HEK293T (cell line): Measurements from ENCODE around the gene CDK13.

Experiments
- BHLHE40 ChIP-seq: fragments of 450-650 bp; IDR thresholded peaks from 2 replicates; pipeline ENCODE4 v1.6.1; 2016; ENCODE audit warnings: mild to moderate bottlenecking, moderate library complexity, borderline replicate concordance
- ELF4 ChIP-seq: fragments of 450-650 bp; IDR thresholded peaks from 2 replicates; pipeline ENCODE4 v1.6.1; 2017; ENCODE audit warnings: antibody characterized with exemption
- FOXA1 ChIP-seq: fragments of 450-650 bp; IDR thresholded peaks from 2 replicates; pipeline ENCODE4 v1.6.1; 2016; ENCODE audit warnings: mild to moderate bottlenecking
- FOXK2 ChIP-seq: fragments of 450-650 bp; IDR thresholded peaks from 2 replicates; pipeline ENCODE4 v1.6.1; 2016; ENCODE audit warnings: mild to moderate bottlenecking
- FOXM1 ChIP-seq: fragments of 450-650 bp; IDR thresholded peaks from 2 replicates; pipeline ENCODE4 v1.6.1; 2017; ENCODE audit warnings: mild to moderate bottlenecking, borderline replicate concordance
- L3MBTL2 ChIP-seq: fragments of 450-650 bp; conservative IDR thresholded peaks from 2 replicates; pipeline ENCODE4 v1.6.1; 2016; ENCODE audit warnings: mild to moderate bottlenecking
- LEF1 ChIP-seq: fragments of 450-650 bp; IDR thresholded peaks from 2 replicates; pipeline ENCODE4 v1.6.1; 2017; ENCODE audit warnings: mild to moderate bottlenecking, borderline replicate concordance
- NFRKB ChIP-seq: fragments of 450-650 bp; IDR thresholded peaks from 2 replicates; pipeline ENCODE4 v1.6.1; 2016; ENCODE audit warnings: mild to moderate bottlenecking, moderate library complexity
- SP1 ChIP-seq: fragments of 450-650 bp; IDR thresholded peaks from 2 replicates; pipeline ENCODE4 v1.6.1; 2017
- SUZ12 ChIP-seq: fragments of 450-650 bp; IDR thresholded peaks from 2 replicates; pipeline ENCODE4 v1.6.1; 2016; ENCODE audit warnings: mild to moderate bottlenecking
- TARDBP ChIP-seq: fragments of 450-650 bp; IDR thresholded peaks from 2 replicates; pipeline ENCODE4 v1.6.1; 2016
- ZNF384 ChIP-seq: fragments of 450-650 bp; IDR thresholded peaks from 2 replicates; pipeline ENCODE4 v1.6.1; 2016
- TF ChIP-seq, protein P1 (sequence below): fragments of 450-650 bp; IDR thresholded peaks from 2 replicates; pipeline ENCODE4 v1.6.1; 2016

DNA sequence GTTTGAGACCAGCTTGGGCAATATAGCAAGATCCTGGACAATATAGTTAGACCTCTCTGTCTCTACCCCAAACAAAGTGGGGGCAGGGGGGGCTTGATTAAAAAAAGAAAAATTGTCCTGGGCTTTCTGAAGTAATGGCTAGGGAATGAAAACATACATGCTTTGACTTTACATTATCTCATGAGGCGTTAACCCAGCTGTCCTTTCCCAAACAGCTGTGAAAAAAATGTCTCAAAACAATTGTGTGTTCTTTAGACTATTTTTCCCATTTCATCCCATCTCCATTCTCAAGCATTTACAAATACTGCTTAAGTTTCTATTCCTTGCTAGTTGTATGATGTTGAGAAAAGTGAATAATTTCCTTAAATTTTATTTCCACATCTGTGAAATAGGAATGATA, 27.0 kb upstream of the CDK13 start:
- TF ChIP-seq FOXA1 (no peak), BHLHE40 (no peak), SUZ12 (no peak), SP1 (no peak), FOXM1 (no peak), TARDBP (no peak), FOXK2 (no peak), L3MBTL2 (no peak), NFRKB (no peak), ELF4 (no peak), ZNF384 (no peak), LEF1 (no peak)
- TF ChIP-seq, protein P1, sequence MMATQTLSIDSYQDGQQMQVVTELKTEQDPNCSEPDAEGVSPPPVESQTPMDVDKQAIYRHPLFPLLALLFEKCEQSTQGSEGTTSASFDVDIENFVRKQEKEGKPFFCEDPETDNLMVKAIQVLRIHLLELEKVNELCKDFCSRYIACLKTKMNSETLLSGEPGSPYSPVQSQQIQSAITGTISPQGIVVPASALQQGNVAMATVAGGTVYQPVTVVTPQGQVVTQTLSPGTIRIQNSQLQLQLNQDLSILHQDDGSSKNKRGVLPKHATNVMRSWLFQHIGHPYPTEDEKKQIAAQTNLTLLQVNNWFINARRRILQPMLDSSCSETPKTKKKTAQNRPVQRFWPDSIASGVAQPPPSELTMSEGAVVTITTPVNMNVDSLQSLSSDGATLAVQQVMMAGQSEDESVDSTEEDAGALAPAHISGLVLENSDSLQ, result no peak
